ENCODE data around the gene UTF1.

Gene UTF1

GRCh38 chr10:133245439-133246235 lies 15.6 kb downstream of the UTF1 start:
- FAIRE-seq (no peak), DNase-seq (ENCODE audit: insufficient read length) (no peak)
- TF ChIP-seq TAF1 (IDR thresholded peaks at IDR 0.05; ENCODE audit: borderline replicate concordance, low read depth, low read length) (no peak), POLR2A (IDR thresholded peaks at IDR 0.05; ENCODE audit: low read depth, low read length) (no peak), POLR2AphosphoS5 (IDR thresholded peaks at IDR 0.05; ENCODE audit: low read depth, low read length) (no peak)

- DNase-seq (ENCODE audit: insufficient read length) (no peak), FAIRE-seq (no peak)
- no peak for TF ChIP-seq TAF1 (IDR thresholded peaks at IDR 0.05; ENCODE audit: borderline replicate concordance, low read depth, low read length)
- no peak for TF ChIP-seq POLR2AphosphoS5 (IDR thresholded peaks at IDR 0.05; ENCODE audit: low read depth, low read length)
- TF ChIP-seq POLR2A (IDR thresholded peaks at IDR 0.05; ENCODE audit: low read depth, low read length), result no peak
These were observed 16.2 kb downstream of the UTF1 start for GRCh38 chr10:133246236-133246626.

GRCh38 chr10:133247681-133248333 lies 17.8 kb downstream of the UTF1 start:
- FAIRE-seq, result no peak
- DNase-seq (ENCODE audit: insufficient read length), result no peak
- TF ChIP-seq POLR2A (IDR thresholded peaks at IDR 0.05; ENCODE audit: low read depth, low read length) (no peak), TAF1 (IDR thresholded peaks at IDR 0.05; ENCODE audit: borderline replicate concordance, low read depth, low read length) (no peak), POLR2AphosphoS5 (IDR thresholded peaks at IDR 0.05; ENCODE audit: low read depth, low read length) (no peak)

- FAIRE-seq (no peak), DNase-seq (ENCODE audit: insufficient read length) (no peak)
- TF ChIP-seq POLR2A (IDR thresholded peaks at IDR 0.05; ENCODE audit: low read depth, low read length) (no peak), TAF1 (IDR thresholded peaks at IDR 0.05; ENCODE audit: borderline replicate concordance, low read depth, low read length) (no peak), POLR2AphosphoS5 (IDR thresholded peaks at IDR 0.05; ENCODE audit: low read depth, low read length) (no peak)
These were observed 18.3 kb downstream of the UTF1 start for GRCh38 chr10:133248334-133248715.

GRCh38 chr10:133249094-133249780 lies 19.2 kb downstream of the UTF1 start:
- TF ChIP-seq TAF1 (IDR thresholded peaks at IDR 0.05; ENCODE audit: borderline replicate concordance, low read depth, low read length), result no peak
- TF ChIP-seq POLR2A (IDR thresholded peaks at IDR 0.05; ENCODE audit: low read depth, low read length), result no peak
- no peak for TF ChIP-seq POLR2AphosphoS5 (IDR thresholded peaks at IDR 0.05; ENCODE audit: low read depth, low read length)
- DNase-seq (ENCODE audit: insufficient read length) (no peak), FAIRE-seq (no peak)

GRCh38 chr10:133249975-133250754 lies 20.1 kb downstream of the UTF1 start:
- no peak for TF ChIP-seq POLR2AphosphoS5 (IDR thresholded peaks at IDR 0.05; ENCODE audit: low read depth, low read length)
- TF ChIP-seq POLR2A (IDR thresholded peaks at IDR 0.05; ENCODE audit: low read depth, low read length), result no peak
- TF ChIP-seq TAF1 (IDR thresholded peaks at IDR 0.05; ENCODE audit: borderline replicate concordance, low read depth, low read length), result no peak

GRCh38 chr10:133251388-133252222 lies 21.6 kb downstream of the UTF1 start:
- TF ChIP-seq POLR2AphosphoS5 (IDR thresholded peaks at IDR 0.05; ENCODE audit: low read depth, low read length) (no peak), TAF1 (IDR thresholded peaks at IDR 0.05; ENCODE audit: borderline replicate concordance, low read depth, low read length) (no peak), POLR2A (IDR thresholded peaks at IDR 0.05; ENCODE audit: low read depth, low read length) (no peak)
- FAIRE-seq, result no peak
- DNase-seq (ENCODE audit: insufficient read length), result no peak

More at GRCh38 chr10:133249975-133250754, 20.1 kb downstream of the UTF1 start:
- FAIRE-seq (no peak), DNase-seq (ENCODE audit: insufficient read length) (no peak)

- TF ChIP-seq POLR2A (IDR thresholded peaks at IDR 0.05; ENCODE audit: low read depth, low read length) (no peak), TAF1 (IDR thresholded peaks at IDR 0.05; ENCODE audit: borderline replicate concordance, low read depth, low read length) (no peak), POLR2AphosphoS5 (IDR thresholded peaks at IDR 0.05; ENCODE audit: low read depth, low read length) (no peak)
- DNase-seq (ENCODE audit: insufficient read length) (no peak), FAIRE-seq (no peak)
These were observed 22.2 kb downstream of the UTF1 start for GRCh38 chr10:133252223-133252552.

GRCh38 chr10:133253361-133253955 lies 23.4 kb downstream of the UTF1 start:
- DNase-seq (ENCODE audit: insufficient read length) (no peak), FAIRE-seq (no peak)
- no peak for TF ChIP-seq POLR2AphosphoS5 (IDR thresholded peaks at IDR 0.05; ENCODE audit: low read depth, low read length)
- TF ChIP-seq TAF1 (IDR thresholded peaks at IDR 0.05; ENCODE audit: borderline replicate concordance, low read depth, low read length), result no peak
- no peak for TF ChIP-seq POLR2A (IDR thresholded peaks at IDR 0.05; ENCODE audit: low read depth, low read length)

All from GM12892 (cell line).